ENCODE measurements around the gene ARHGAP15.
"Not testable (repeated sequence)": the region's sequence is repeated elsewhere in the genome, so short reads cannot be mapped to it uniquely, and the experiment has no call there.

The ARHGAP15 gene

GRCh38 chr2:143088388-143088787 lies 40.8 kb upstream of the ARHGAP15 start:
- H3K4me3 ChIP-seq (ENCODE audit: low read depth, low read length) = no peak overlapping the region
- DNase-seq (ENCODE audit: low read depth) = no peak
- TF ChIP-seq, protein P1, sequence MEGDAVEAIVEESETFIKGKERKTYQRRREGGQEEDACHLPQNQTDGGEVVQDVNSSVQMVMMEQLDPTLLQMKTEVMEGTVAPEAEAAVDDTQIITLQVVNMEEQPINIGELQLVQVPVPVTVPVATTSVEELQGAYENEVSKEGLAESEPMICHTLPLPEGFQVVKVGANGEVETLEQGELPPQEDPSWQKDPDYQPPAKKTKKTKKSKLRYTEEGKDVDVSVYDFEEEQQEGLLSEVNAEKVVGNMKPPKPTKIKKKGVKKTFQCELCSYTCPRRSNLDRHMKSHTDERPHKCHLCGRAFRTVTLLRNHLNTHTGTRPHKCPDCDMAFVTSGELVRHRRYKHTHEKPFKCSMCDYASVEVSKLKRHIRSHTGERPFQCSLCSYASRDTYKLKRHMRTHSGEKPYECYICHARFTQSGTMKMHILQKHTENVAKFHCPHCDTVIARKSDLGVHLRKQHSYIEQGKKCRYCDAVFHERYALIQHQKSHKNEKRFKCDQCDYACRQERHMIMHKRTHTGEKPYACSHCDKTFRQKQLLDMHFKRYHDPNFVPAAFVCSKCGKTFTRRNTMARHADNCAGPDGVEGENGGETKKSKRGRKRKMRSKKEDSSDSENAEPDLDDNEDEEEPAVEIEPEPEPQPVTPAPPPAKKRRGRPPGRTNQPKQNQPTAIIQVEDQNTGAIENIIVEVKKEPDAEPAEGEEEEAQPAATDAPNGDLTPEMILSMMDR (IDR thresholded peaks at IDR 0.05; ENCODE audit: insufficient read depth, low read depth, low read length, missing control alignments) = no peak

- H3K4me3 ChIP-seq (ENCODE audit: low read depth, low read length); DNase-seq (ENCODE audit: low read depth): not testable (repeated sequence)
Measured at GRCh38 chr2:143089520-143089919, 39.7 kb upstream of the ARHGAP15 start.

- H3K4me3 ChIP-seq (ENCODE audit: low read depth, low read length) = no peak overlapping the region
- TF ChIP-seq, protein P1 (IDR thresholded peaks at IDR 0.05; ENCODE audit: insufficient read depth, low read depth, low read length, missing control alignments) = peak; percentile 63
- DNase-seq (ENCODE audit: low read depth) = peak; percentile 83
Measured at GRCh38 chr2:143110758-143111428, 18.3 kb upstream of the ARHGAP15 start.

DNA sequence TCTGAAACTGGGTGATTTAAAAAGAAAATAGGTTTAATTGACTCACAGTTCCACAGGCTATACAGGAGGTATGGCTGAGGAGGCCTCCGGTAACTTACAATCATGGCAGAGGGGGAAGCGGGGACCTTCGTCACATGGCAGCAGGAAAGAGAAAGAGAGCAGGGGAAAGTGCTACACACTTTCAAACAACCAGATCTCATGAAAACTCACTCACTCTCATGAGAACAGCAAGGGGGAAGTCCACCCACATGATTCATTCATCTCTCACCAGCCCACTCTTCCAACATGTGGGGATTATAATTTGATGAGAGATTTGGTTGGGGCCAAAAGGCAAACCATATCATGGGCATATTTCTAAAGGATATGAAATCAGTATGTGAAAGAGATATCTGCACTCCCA lies 12.0 kb upstream of the ARHGAP15 start:
- no peak overlapping the region for H3K4me3 ChIP-seq (ENCODE audit: low read depth, low read length)
- TF ChIP-seq, protein P1 (IDR thresholded peaks at IDR 0.05; ENCODE audit: insufficient read depth, low read depth, low read length, missing control alignments) = no peak
- DNase-seq (ENCODE audit: low read depth) = no peak

DNA sequence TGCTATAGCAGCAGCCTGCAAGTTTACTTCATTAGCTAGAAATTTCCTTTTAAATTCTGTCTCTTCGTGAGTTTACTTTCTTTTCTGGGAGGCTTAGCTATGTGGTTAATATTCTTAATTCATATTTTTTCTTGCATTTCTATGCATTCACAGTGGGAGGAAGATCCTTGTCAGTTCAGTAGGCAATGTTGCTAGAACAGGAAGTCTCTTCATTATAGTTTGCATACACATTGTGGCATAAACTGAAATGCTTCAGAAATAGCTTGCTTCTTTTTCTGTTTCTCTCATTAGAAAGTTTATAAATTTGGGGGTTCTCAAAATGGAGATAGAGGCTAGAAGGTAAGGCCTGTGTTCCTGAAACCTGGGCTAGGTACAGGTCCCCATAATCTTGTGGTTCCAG lies 8.1 kb upstream of the ARHGAP15 start:
- TF ChIP-seq, protein P1 (IDR thresholded peaks at IDR 0.05; ENCODE audit: insufficient read depth, low read depth, low read length, missing control alignments) = no peak
- H3K4me3 ChIP-seq (ENCODE audit: low read depth, low read length) = no peak overlapping the region
- DNase-seq (ENCODE audit: low read depth) = peak; percentile 40

- TF ChIP-seq, protein P1 (IDR thresholded peaks at IDR 0.05; ENCODE audit: insufficient read depth, low read depth, low read length, missing control alignments) = no peak
- no peak for DNase-seq (ENCODE audit: low read depth)
Measured at GRCh38 chr2:143121957-143122356, 7.3 kb upstream of the ARHGAP15 start.

DNA sequence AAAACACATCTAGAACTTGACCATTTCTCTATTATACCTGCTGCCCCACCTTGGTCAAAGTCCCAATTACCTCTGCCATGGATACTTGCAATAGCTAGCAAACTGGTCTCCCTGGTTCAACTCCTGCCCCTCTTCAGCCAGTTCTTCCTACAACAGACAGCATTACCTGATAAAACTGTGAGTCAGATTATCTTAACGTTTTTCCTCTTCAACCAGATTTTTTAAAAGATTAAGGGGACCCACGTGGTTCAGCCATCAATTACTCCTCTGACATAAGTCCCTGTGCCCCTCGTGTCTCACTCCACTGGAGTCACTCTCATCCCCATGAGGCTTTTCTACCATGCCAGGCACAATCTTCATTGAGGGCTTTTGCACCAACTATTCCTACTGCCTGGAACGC lies 5.3 kb upstream of the ARHGAP15 start:
- DNase-seq (ENCODE audit: low read depth) = no peak
- H3K4me3 ChIP-seq (ENCODE audit: low read depth, low read length) = no peak overlapping the region

More at GRCh38 chr2:143121957-143122356, 7.3 kb upstream of the ARHGAP15 start:
- no peak overlapping the region for H3K4me3 ChIP-seq (ENCODE audit: low read depth, low read length)

More for the DNA sequence above, 5.3 kb upstream of the ARHGAP15 start:
- TF ChIP-seq, protein P1 (IDR thresholded peaks at IDR 0.05; ENCODE audit: insufficient read depth, low read depth, low read length, missing control alignments) = no peak
